GM21390 (cell line): ENCODE data around the gene PMAIP1.
A peak's percentile ranks its signal among the peaks of the same experiment; 100 is the strongest.

Source experiments
- ATAC-seq: cut with Tn5 transposase; IDR thresholded peaks from one replicate; pipeline ENCODE4 v1.9.1; 2021; ENCODE audit not compliant: unreplicated experiment

Gene PMAIP1

DNA sequence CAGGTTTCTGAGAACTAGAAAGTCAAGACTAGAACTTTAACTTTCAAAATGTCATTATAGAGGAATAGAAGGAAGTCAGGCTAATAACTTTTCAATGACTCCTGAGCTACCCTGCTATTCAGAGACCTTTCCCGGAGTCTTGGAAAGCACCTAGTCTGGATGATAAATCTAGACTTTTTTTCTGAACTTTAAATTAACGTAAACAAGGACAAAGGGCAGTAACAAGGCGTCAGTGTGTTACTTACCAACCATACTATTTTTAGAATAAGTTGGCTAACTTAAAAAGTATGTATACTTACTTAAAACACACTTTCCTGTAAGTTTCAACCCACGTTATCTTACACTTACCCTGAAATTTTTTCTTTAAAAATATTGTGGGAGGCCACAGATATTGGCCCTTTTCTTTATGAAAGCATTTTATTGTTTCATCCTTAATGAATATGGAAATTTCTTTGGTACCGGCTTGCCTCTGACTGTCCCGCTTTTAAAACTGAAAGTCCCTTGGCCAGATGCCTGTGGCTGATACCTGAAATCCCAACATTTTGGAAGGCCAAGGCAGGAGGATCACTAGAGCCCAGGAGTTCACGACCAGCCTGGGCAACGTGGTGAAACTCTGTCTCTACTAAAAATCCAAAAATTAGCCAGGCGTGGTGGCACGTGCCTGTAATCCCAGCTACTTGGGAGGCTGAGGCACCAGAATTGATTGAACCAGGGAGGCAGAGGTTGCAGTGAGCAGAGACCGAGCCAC, 9.7 kb downstream of the PMAIP1 start:
- no peak for ATAC-seq

DNA sequence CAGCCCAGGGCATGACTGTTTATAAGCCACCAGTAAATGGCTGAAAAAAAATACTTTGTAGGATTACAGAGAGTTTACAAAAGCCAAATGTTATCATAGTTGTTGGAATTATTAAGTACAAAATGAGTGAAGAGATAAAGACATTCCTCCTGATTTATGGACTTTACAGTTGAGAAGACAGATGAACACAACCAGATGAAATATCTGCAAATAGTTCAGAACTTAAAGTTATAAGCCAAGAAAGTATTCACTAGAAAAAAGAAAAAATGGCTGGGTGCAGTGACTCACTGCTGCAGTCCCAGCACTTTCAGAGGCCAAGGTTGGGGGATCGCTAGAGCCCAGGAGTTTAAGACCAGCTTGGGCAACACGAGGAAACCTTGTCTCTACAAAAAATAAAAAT, 11.2 kb downstream of the PMAIP1 start:
- ATAC-seq, result no peak

DNA sequence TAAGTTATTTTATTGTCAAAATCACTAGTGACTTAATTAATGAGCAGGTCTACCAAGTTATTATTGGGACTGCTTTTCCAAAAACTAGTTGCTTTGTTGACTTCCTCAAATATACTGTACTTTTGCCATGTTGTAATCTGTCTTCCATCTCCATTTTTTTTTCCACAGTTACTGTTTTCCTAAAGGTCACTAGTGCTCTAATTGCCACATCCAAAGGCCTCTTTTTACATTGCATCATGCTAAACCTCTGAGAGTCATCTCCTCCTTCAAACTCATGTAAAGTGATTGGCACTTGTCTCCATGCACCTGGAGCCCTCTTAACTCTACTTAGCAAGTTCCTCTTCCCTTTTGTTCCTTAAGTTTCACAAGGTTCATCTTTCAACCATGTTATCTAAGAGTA, 11.8 kb downstream of the PMAIP1 start:
- no peak for ATAC-seq

DNA sequence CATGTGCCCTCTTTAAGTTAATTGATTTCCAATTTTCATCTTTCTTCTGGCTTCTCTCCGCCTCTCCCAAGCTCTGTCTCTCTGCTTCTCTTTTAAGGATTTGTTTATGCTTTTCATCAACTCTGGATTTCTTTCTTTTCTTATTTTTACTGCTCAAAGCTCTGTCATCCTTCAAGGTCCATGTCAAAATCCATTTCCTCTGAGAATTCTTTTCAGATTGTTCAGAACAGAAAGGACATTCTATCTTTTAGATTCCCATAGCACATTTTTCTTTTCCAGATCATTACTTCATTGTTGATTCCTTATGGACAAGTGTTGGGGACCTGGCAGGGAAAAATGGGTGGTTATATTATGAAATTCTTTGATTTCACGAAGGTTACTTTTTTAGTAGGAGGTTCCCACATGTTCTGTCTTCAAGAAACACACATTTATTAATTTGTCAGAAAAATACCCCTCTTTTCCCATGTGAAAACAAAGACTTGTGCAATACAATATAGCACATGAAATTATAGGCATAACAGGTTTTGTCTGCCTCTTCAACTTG, 12.3 kb downstream of the PMAIP1 start:
- no peak for ATAC-seq

DNA sequence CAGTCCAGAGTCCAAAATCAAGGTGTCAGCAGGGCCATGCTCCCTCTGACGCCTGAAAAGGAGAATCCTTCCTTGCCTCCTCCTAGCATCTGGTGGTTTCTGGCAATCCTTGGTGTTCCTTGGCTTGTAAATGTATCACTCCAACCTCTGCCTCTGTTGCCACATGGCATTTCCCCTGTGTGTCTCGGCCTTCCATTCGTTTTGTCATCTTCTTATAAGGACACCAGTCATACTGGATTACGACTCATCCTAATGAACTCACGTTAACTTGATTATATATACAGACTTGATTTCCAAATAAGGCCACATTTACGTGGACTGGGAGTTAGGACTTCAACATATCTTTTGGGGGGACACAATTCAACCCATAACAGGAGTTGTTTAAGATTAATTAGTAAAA, 15.8 kb downstream of the PMAIP1 start:
- no peak for ATAC-seq

DNA sequence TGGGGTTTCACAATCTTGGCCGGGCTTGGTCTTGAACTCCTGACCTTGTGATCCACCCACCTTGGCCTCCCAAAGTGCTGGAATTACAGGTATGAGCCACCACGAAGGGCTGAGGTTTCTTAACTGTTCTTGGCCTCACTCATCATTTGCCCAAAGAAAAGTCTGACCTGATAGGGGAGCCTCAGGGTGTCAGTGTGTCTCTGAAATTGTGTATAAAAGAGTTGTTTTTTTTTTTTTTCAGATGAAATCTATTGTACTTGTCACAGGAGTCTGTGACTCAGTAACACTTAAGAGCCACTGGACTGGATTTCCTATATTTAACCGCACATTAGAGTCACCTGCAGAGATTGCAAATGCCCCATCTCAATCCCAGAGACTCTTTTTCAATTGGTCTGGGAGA, 16.9 kb downstream of the PMAIP1 start:
- ATAC-seq, result no peak

DNA sequence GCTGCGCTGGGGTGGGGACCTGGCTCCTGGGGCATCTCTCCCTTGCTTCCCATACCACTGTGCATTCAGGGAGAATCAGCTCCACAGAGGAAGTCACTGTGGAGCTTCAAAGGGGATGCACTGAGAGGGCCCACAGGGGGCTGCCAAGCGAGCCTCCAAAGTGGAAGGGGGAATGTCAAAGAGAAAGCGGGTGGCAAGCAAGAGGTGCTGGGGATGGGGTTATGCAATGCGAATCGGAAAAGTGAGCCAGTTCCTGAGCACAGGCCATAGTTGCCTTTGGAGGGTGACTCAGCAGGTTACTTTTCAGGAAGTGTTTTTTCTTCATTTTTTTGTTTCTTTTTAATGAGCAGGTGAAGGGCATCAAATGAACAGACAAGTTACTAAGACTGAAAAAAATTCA, 17.6 kb downstream of the PMAIP1 start:
- no peak for ATAC-seq

DNA sequence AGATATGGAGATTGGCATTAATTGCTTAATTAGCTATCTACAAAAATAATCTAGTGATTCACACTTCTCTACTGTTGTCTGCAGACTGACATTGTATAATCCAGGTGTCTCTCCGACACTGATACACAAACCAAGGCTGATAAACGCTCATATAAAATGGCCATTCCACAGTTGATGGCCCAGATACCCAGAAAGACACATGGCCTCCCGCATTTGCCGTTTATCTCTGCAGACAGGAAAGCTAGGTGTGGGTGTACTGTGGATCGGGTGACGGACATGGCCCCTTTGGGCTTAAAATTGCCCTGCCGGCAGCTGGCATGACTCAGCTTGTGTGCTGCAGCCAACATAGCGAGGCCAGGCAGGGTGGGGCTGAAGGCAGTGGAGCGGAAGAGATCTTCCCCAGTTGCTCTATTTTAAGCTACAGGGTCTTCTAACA, 18.5 kb downstream of the PMAIP1 start:
- ATAC-seq, result peak; percentile 46

DNA sequence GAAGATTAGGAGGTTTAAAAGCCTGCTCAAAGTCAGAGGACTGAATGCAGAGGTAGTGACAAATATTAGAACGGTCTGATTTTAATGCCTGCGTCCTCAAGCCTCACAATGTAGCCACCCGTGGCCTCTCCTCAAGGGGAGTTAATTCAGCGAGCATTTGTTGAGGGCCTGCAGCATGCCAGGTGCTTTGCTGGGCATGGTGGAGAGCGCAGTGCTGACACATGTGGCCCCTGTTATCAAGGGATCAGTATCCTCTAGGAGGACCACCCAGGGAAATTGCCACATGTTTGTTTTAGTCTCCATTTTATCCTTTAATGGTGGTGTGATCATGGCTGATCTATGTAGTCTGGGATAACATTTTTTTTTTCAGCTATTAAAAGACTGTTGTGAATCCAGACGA, 19.2 kb downstream of the PMAIP1 start:
- ATAC-seq, result no peak

DNA sequence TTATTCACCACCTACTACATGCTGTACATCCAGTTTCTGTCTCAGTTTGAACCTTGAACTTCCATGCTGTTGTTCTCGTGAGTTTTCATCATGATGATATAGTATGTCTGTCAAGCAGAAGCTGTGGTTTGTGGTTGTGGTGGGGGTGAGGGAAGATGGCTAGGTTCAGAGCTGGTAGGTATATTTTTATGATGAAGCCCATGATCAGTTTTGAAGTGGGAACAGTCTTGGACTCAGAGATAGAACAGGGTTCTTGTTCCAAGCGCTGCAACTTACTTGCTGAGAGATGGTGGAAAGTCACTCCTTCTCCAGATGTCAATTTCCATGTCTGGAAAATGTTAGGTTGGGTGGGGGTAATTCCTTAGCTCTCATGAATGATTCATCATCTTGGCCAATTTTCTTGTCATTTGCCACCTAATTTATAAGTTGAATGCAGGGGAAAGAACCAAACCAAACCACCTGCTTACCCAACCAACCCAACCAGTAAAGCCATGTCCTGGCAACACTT, 21.6 kb downstream of the PMAIP1 start:
- ATAC-seq, result no peak

DNA sequence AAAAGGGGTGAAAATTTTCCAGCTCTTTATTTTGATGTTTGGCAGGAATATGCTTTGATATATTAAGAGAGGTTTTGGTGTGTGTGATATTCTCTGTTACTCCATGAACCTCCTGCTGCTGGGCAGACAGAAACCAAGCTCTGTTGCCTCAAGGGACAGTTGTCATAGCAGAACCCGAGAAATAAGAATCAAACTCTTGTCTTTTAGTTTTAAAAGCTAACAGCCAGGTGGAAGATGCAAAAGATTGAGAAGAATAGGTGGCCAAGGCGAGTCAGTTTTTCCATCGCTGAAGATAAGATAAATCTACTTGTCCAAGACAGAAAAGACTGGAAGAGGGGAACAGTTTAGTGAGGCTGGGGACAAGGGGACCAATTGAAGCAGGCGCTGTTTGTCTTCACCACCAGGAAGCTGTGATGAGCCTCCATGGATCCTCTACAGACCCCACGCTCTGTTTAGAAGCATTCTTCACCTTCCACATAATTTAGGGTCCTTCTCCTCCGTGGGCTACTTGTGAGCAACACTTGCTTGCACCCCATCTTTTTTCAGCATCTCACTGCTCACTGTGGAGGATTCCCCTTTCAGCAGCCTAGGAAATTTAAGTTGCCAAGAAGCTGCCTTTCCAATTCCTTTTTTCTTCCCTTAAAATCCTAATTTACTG, 23.9 kb downstream of the PMAIP1 start:
- ATAC-seq, result peak; percentile 42

DNA sequence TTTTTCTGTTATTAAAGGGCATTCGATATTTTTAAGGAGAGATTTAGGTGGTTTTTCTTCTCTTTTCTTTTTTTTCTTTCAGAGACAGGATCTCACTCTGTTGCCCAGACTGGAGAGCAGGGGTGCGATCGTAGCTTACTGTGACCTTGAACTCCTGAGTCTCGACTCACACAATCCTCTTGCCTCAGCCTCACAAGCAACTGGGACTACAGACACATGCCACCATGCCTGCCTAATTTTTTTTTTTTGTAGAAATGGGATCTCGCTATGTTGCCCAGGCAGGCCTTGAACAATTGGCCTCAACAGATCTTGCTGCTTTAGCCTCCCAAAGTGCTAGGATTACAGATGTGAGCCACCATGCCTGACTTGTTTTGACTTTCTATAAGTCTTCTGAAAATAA, 26.3 kb downstream of the PMAIP1 start:
- ATAC-seq, result no peak

DNA sequence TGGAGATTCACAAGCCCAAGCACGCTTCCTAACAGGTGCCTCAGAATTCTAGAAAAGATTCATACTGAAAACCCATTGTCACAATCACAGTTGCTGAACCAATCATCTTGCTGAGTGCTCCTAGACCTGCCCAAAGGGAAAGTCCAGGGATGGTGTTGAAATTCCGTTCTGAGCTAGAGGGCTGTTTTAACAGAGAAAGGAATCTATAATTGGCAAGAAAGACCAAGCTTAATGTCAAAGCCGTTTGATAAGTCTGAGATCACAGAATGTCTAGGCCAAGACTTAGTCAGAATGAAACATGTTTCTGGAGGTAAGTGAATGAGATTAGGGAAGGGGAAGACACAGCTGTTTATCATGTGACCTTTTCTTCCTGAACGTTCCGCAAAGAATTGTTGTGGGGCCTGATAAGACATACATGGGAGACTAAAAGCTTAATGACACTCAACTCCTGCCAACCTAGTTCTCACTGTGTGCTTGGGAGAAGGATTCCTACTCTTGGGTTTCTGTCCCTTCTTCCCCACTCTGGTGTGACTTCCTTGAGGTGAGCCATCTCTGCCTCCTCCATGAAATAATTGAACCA, 27.5 kb downstream of the PMAIP1 start:
- peak; percentile 71 for ATAC-seq

DNA sequence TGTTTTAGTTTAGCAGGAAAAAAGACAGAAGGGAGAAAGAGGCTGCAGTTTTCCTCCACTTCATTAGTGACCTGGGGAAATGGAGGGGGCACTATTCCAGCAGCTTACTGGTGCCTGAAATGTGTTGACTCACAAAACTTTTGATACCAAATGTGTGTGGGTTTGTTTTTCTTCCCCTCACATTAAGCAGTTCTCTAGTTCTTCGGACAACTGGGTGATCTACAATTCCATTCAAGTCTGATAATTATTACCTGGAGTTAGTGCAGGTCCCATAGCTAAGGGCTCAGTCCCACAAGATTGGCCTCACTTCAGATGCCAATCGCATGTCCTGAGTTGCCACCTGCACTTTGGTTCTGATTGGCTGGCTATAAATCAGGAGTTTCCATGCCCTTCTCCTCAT, 28.4 kb downstream of the PMAIP1 start:
- ATAC-seq, result no peak

DNA sequence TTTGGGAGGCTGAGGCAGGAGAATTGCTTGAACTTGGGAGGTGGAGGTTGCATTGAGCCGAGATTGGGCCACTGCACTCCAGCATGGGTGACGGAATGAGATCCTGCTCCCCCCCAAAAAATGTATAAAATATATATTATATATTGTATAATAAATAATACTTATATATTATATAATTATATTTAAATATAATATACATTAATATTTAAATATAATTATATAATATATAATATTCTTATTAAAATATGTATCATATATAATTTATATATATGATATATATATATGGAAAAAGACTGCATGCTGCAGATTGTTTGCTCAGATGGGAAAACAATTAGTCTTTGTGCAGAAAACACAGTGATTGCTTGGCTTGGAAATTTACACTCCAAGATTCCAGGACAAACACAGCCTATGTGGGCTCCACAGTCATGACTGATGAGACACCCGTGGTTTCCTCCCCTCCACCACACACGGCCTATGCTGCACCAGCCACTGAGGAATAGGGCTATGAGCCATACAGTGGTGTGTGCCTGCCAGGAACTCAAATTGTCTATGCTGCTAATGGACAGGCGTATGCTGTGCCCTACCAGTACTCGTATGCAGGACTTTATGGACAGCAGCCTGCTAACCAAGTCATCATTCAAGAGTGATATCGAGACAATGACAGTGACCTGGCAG, 30.0 kb downstream of the PMAIP1 start:
- no peak for ATAC-seq

DNA sequence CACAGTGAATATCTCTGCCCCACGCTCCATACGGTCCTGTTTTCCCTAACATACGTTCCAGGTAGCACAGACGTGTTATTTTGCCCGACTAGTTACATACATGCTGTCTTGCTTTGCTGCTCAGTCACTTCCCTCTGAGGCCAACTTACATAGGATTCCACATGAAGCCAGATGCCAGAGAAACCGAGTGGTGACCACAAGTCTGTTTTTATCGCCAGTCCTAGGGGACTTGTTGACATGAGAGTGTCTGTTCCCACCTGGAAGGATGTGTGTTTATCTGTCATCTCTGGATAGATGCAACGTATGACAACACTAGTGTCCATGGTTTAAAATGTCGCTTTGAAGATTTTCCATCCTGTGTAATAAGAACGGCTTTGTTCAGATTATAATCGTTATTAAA, 32.6 kb downstream of the PMAIP1 start:
- ATAC-seq, result no peak

DNA sequence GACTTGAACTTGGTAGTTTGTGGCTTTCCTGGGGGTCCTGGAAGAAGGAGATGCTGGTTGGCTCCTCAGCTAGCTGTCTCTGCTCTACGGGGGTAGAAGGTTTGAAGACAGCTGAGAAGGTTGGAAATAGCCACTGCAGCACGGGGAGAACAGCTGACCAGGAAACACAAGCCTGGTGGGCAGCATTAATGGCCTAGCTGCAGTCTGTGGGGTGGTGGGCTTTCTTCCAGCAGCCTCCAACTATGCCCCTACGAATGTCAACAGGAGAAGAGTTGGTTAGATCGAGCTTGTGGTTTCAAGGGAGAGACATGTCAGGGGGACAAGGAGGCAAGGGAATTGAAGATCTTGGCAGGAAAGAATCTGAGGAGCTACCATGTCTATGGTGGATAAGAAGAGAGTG, 38.9 kb downstream of the PMAIP1 start:
- no peak for ATAC-seq

DNA sequence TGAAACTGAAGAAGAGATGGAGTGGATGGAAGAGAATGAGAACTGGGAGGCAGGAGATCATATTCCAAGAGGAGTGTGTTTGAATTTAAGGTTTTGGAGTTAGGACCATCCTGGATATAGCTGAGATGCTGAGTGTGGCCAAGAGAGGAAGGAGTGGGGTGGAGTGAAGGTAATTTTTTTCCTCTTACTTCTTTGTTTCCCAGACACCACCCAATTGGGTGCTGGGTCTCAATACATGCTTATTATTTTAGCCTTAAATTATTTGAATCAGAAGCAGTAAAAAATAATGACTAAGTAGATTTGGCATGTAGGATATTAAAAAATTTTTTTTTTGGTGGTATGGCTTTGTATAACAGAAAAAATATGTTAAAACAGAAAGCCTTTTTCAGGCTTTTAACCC, 39.3 kb downstream of the PMAIP1 start:
- no peak for ATAC-seq

DNA sequence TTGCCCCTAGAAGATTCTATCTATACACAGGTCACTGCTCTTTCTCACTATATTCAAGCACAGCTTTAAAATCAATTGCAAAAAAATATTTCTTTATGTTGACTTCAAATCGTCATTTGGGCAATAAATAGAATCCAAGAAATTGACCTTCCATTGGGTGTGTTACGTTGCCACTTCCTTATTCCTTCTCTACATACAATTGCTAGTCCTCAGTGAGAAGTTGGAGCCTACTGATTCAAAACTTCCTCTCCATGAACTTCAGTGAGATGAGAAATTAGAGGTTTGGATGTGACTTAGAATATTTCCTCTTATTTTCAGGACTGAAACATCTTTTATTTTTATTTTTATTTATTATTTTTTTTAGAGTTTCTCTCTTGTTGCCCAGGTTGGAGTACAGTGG, 40.3 kb downstream of the PMAIP1 start:
- ATAC-seq, result no peak

DNA sequence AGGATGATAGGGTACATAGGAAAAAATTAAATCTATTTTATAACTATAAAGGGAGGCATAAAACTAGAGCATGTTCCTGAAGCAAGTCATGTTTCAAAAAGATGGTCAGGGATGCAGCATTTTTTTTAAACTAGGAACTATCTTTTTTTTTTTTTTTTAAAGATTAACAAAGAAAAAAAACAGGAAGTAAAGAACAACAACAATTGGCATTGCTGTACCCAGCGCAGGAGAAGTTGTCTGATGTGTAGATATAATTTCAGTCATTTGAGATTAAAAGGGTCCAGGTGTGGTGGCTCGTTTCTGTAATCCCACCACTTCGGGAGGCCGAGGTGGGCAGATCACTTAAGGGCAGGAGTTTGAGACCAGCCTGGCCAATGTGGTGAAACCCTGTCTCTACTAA, 41.5 kb downstream of the PMAIP1 start:
- ATAC-seq, result no peak

DNA sequence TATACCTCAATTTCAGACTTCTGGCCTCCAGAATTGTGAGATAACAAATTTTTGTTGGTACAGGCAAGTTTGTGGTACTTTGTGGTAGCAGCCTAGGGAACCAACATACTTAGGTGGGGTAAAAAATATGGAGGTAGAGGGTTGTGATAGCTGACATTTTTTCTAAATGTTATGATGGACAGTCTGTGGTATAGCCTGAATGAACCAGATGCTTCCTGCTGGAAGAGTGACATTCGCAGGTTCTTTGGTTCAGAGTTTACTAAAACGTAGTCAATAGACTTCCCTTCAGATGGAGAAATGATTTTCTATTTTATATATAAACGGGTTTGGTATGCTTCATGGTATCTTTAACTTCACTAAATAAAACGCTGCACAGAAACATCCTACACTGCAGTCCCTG, 42.8 kb downstream of the PMAIP1 start:
- ATAC-seq, result no peak
